GM18526 (cell line): ENCODE results near the gene SERPIND1.

Source experiments
- POLR2A ChIP-seq: IDR thresholded peaks from 3 replicates; pipeline ENCODE4 v1.6.1; 2011; ENCODE audit not compliant: insufficient read length; ENCODE audit errors: extremely low read depth

Gene SERPIND1

DNA sequence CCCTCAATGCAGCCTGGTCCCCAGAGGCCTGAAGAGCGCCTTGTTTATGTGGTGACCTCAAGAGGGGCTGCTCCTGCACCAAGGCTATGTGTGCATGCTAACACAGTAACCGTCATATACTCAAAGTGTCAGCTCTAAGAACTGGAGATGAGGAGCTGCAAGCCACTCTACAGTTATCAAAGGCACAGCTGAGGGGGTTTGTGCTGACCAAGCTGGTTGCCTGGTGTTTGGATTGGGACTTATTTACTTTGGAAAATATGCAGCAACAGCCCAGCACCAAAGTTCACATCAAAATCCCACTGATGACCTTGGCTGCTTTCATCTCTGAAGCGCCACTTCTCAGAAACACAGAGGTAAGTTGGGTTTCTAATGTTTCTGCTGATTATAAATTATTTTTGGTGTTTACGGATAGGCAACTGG is at the start of gene SERPIND1:
SERPIND1 (plus strand) TSS at position 321 of the 420 bp plus-strand sequence. CDS start 5,200 bp downstream, outside the sequence.
- TF ChIP-seq POLR2A: no peak

DNA sequence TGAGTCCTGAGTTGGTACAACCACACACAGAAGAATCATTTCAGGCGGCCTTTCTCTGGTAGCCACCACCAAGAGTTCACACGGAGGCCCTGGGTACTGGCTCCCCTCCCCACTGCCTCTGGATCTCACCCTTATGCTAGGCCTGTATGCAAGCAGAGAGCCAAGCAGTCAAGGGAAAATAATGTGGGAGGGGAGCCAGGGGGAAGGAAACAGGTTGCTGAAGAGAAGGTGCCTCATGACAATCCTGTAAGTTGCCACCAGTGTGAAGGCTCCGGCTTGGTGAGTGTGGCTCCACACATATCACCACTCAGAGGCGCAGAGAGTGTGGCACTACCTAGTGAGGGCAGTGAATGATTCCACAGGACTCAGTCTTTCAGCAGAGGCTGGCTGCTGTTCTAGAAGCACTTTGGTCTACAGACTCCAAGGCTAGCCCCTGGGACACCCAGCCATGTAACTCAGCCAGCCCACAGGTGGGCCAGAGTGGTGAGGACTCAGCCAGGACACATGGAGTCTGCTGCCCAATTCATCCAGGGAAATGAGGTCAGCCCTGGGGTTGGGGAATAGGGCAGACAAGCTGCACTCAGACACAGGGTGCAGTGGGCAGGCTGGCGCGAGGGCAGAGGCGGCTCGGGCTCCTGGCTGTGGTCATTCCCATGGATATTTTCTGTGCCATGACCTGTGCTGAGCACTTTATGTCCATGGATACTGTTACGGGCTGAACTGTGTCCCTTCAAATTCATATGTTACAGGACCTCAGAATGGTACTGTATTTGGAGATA is 49.0 kb upstream of the SERPIND1 start:
- no peak for TF ChIP-seq POLR2A

GRCh38 chr22:20725987-20726558 is 47.8 kb upstream of the SERPIND1 start:
- no peak for TF ChIP-seq POLR2A

- no peak for TF ChIP-seq POLR2A
Measured at GRCh38 chr22:20727118-20728015, 46.5 kb upstream of the SERPIND1 start.

DNA sequence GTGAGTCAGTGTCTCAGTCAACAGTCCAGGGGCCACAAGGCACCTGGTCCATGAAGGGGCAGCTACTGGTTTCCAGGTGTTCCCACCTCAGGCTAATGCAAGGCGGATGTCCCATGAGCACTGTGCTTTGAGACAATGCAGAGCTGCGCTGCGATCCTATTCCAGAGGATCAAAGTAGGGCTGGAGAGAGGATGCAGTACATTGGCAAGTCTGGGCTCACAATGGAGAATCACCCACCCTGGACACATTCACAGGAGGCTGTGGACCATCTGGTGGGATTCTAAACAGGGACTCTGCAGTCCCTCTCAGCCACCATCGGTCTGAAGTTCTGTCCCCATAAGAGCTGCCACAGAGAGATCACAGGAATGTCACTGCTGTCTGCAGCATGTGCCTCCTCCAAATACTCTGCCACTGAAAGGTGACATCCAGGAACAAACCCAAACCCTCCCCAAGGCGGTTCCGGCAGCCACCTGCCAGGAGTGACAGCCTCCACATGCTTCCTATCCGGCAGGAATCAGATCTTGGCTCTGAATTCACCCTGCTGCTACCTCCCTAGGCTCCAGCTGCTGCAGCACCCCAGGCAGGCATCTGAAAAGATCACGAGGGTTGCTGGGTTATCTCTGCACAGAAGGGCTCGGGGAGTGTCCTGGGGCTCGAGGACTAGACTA is 45.3 kb upstream of the SERPIND1 start:
- TF ChIP-seq POLR2A: no peak

DNA sequence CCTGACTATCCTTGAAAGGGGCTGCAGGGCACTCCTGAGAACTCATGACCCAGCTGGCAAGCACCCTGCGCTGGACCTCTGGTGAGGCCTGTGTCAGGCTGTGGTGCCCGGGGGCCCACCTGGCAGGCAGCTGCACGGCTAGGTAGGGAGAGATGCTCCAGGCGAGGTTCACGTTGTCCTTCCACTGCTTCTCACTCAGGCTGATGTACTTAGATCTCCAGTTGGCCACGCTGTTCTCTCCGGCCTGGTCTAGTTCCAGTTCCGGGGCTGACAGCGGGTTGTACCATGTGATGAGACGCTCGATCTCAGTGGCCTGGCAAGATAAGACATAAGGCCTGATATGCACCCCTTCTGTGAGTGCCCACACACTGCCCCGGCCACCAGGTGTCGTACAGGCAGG is 44.7 kb upstream of the SERPIND1 start:
- TF ChIP-seq POLR2A: no peak

DNA sequence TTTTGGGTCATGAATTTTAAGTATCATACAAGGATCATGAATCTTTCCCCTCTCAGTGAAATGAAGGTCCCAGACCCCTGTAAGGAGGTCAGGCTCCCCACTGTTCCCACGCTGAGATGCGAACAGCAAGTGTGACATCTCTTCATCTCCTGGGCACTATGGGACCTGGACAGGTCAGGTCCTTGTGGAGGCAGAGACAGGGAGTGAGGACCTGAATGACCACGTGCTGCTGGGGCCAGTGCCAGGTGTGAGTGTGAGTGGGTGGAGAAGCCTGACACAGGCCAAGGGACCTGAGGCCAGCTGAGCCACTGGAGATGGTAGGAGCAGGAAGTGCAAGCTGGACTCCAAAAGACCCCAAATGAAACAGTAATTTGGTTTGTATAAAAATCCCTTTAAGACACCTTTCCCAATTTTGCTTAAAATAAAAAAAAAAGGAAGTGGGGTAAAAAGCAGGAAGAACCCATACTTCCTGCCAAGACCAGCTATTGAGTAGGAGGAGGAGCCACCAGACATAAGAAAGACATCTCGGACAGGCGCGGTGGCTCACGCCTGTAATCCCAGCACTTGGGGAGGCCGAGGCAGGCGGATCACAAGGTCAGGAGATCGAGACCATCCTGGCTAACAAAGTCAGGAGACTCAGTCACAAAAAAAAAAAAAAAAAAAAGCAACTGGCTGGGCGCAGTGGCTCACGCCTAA is 35.4 kb upstream of the SERPIND1 start:
- TF ChIP-seq POLR2A: no peak

GRCh38 chr22:20740222-20740951 is 33.5 kb upstream of the SERPIND1 start:
- no peak for TF ChIP-seq POLR2A

- TF ChIP-seq POLR2A: no peak
Measured at GRCh38 chr22:20741008-20741633, 32.8 kb upstream of the SERPIND1 start.

DNA sequence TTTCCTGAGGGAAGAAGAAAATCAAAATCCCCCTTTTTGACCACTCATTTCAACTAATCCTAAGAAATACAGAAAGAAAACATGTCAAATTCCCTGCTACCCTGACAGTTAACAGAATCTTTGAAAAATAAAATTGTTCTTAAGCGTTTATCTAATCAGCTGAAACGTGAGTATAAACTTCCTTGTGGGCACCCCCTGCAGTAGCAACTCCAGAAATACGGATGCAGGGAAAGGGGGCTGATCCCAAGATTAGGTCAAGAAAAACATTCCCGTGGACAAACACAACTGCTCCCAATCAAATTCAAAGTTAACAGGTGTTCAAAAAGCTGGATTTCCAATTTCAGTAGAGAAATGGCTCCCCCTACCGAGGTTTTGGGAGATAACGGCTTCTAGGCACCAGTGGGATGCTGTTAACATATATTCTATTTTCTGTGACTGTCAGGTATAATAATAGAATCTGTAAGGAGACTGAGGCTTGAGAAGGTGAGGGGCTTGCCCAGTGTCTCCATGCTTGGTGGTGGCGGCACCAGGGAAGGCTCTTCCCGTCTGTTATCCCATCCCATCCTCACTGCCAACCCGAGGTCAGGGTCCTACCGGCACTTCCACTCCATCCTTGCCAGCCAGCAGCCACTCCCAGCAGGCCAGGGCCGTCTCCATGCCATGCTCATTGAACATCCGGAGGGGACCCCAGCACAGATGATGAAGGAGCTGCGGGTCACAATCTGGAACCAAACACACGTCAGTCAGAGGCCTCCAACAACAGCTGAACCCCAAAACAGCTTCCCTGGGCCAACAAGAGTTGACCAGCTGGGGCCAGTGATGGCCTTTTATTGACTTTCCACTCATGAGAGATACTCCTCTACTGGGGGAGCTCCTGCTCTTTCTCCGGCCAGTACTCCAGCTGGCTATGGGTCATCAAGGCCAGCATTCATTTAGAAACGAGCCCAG is 32.0 kb upstream of the SERPIND1 start:
- TF ChIP-seq POLR2A: no peak

DNA sequence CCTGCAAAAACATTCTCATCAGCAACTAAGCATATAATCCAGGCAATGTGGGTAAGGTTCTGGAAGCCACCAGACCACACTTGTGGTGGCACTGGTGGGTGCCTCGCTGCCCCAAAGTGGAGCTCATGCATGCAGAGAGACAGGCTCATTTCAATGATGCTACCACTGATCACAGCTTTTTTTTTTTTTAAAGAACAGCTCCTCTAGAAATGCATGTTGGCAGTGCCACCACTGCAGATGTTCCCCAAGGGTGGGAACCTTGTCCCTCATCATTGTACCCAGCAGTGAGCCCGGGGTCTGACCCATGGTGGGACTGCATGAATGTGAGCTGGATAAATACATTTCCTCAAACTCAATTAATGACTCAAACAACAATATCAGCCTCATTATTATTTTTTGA is 31.1 kb upstream of the SERPIND1 start:
- no peak for TF ChIP-seq POLR2A

DNA sequence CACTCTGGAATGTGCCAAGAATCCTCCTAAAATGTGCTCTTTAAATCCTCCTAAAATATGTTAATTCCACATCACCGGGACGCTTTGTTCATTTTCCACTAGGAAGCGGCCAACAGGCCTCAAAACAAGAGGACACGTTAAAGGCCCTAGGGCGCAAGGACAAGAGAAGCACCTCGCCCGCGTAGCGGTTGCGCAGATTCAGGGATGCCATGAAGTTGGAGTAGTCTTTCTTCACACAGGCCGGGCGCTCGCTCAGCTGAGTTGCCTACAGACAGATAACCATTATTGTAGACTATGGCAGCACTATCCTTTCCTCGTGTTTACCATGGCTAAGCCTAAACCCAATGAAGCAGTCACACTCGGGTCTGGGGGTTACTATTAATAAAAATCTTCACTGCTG is 29.5 kb upstream of the SERPIND1 start:
- TF ChIP-seq POLR2A: no peak
